VCaP (cell line): ENCODE results near the gene ACKR2.

Source experiments
- H3K27ac ChIP-seq: fragments of 450-650 bp; 2 replicates; pipeline ENCODE4 v1.5.1; 2017
- CTCF ChIP-seq: fragments of 450-650 bp; conservative IDR thresholded peaks from 2 replicates; pipeline ENCODE4 v1.5.1; 2017; ENCODE audit warnings: mild to moderate bottlenecking, moderate library complexity

The ACKR2 gene

DNA sequence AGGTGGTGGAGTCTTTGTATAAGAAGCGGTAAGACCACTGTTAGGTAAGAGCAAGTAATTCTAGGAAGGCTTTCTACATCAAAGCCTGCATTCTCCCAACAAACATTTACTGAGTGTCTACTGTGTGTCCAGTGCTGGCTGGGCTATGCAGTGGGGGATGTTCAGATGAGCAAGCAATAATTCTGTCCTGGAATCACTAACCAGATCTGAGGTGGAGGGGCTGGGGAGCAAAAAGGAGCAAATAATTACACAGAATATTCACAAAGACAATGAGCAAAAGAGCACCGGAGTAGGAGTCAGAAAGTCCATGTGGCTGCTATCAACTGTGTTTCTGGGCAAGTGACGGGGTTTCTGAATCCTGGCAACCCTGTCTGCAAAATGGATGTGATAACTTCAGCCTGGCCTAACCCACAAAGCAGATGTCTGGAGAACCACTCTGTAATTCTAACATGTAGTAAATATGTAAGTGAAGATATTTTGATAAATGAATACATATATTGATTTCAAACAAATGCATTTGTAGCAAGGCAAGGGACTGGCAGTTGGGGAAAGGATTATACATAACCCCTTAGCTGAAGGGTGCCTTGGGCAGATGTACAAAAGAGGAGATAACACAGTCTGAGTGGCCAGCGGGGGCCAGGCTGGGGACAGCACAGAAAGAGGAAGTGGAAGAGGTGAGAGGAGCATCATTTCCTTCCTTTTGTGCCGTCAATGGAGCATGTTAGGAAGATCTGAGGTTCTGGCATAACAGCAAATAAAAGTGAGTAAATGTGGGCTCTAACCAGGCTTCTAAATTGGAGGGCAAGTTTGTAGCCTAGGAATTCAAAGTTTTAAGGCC, 37.7 kb downstream of the ACKR2 start:
- TF ChIP-seq CTCF = no peak
- H3K27ac ChIP-seq = no peak overlapping the region

- TF ChIP-seq CTCF = no peak
- no peak overlapping the region for H3K27ac ChIP-seq
Measured at GRCh38 chr3:42847731-42848130, 38.5 kb downstream of the ACKR2 start.

- no peak for TF ChIP-seq CTCF
- H3K27ac ChIP-seq = no peak overlapping the region
Measured at GRCh38 chr3:42849017-42849416, 39.8 kb downstream of the ACKR2 start.

GRCh38 chr3:42850263-42850662, 41.0 kb downstream of the ACKR2 start:
- no peak for TF ChIP-seq CTCF
- H3K27ac ChIP-seq = no peak overlapping the region

DNA sequence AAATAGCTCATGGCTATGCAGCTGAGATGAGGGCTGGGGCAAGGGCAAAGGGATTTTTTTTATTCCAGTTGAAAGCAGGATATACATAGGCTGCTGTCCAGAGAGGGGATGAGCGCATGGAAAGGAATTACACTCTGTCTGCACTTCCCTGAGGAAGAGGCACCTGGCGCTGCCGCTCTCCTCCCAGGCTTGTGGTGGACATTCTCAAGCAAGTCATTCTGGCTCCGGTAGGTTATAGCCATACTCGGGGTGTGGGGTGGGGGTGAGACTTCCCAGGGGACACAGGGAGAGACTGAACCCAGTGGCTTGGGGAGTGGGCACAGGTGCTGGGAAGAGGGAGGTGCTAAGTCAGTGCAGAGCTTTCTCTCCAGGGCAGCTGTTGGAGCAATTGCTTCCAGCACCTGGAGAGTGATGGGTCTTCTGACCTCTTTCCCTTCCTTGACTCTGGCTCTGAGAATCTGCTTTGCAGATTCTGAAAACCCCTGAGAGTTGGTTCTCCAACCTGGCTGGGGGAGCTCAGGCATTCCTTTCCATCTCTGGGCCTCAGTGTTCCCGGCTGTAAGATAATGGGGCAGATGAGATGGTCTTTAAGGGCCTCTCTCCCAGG, 42.1 kb downstream of the ACKR2 start:
- TF ChIP-seq CTCF = no peak
- H3K27ac ChIP-seq = no peak overlapping the region

DNA sequence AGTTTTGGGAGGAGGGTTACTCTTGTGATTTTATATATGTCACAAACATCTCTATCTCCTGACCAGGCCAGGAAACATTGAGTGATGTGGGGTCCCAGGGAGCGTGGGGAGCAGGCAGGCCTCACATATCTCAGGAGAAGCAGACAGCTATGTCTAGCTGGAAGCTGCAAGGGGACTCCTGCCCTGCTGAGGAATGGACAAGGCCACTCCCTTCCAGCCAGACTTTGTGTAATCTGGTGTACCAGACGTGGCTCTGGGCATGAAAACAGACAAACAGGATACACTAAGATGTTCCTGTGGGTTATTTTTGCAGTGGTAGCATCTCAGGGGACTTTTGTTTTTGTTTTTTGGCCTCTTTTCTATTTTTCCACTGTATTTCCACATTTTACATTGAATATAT, 43.2 kb downstream of the ACKR2 start:
- H3K27ac ChIP-seq = no peak overlapping the region
- TF ChIP-seq CTCF = no peak

DNA sequence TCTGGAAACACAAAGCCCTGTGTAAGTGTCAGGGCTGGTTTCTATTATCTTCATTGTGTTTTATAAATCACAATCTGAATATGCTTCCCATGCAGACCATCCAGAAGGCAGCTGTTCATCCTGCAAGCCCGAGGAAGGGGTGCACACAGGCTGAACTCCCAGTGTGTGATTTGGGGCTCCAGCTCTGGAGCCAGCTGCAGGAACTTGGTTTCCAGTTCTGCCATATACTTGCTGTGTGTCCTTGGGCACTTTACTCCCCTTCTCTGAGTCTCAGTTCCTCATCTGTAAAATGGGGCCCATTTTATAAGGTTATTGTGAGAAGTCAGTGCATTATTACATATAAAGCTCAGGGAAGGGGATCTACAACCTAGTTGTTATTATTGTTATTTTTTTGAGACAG, 43.8 kb downstream of the ACKR2 start:
- no peak for TF ChIP-seq CTCF
- H3K27ac ChIP-seq = no peak overlapping the region
